HEK293 (cell line): ENCODE measurements around the gene SLC39A12.
"Not testable (repeated sequence)": the region's sequence is repeated elsewhere in the genome, so short reads cannot be mapped to it uniquely, and the experiment has no call there.

Experiments used
- CTCF ChIP-seq: fragments of 450-650 bp; formaldehyde crosslinking; IDR thresholded peaks from 2 replicates; pipeline ENCODE4 v1.5.1; 2016; ENCODE audit warnings: missing biosample characterization, missing genetic modification characterization
- GLI4 ChIP-seq: fragments of 450-650 bp; formaldehyde crosslinking; IDR thresholded peaks from 2 replicates; pipeline ENCODE4 v1.5.1; 2016; ENCODE audit warnings: missing biosample characterization, missing genetic modification characterization
- OVOL3 ChIP-seq: fragments of 450-650 bp; formaldehyde crosslinking; IDR thresholded peaks from 2 replicates; pipeline ENCODE4 v1.5.1; 2016; ENCODE audit warnings: missing biosample characterization, missing genetic modification characterization
- REST ChIP-seq: fragments of 450-650 bp; formaldehyde crosslinking; IDR thresholded peaks from 2 replicates; pipeline ENCODE4 v1.5.1; 2016; ENCODE audit warnings: missing biosample characterization, missing genetic modification characterization
- YY1 ChIP-seq: fragments of 450-650 bp; formaldehyde crosslinking; IDR thresholded peaks from 2 replicates; pipeline ENCODE4 v1.5.1; 2018; ENCODE audit warnings: missing biosample characterization, missing genetic modification characterization
- ZBTB1 ChIP-seq: fragments of 450-650 bp; formaldehyde crosslinking; IDR thresholded peaks from 2 replicates; pipeline ENCODE4 v1.5.1; 2016; ENCODE audit warnings: missing biosample characterization, missing genetic modification characterization
- ZNF16 ChIP-seq: fragments of 450-650 bp; formaldehyde crosslinking; IDR thresholded peaks from 2 replicates; pipeline ENCODE4 v1.5.1; 2016; ENCODE audit warnings: low read depth, missing biosample characterization, missing genetic modification characterization
- ZNF175 ChIP-seq: fragments of 450-650 bp; formaldehyde crosslinking; IDR thresholded peaks from 2 replicates; pipeline ENCODE4 v1.5.1; 2016; ENCODE audit warnings: missing biosample characterization, missing genetic modification characterization
- ZNF692 ChIP-seq: fragments of 450-650 bp; formaldehyde crosslinking; IDR thresholded peaks from 2 replicates; pipeline ENCODE4 v1.5.1; 2016; ENCODE audit warnings: missing biosample characterization, missing genetic modification characterization
- ZNF76 ChIP-seq: fragments of 450-650 bp; formaldehyde crosslinking; IDR thresholded peaks from 2 replicates; pipeline ENCODE4; 2016; ENCODE audit warnings: low read depth, missing biosample characterization, missing genetic modification characterization, borderline replicate concordance
- ZSCAN4 ChIP-seq: fragments of 450-650 bp; formaldehyde crosslinking; IDR thresholded peaks from 2 replicates; pipeline ENCODE4 v1.5.1; 2017; ENCODE audit warnings: missing biosample characterization, missing genetic modification characterization

GRCh38 chr10:17954372-17954771 is 2.7 kb downstream of the SLC39A12 start:
- TF ChIP-seq ZNF16 (tag by site-specific recombination); OVOL3 (tag by site-specific recombination); GLI4 (tag by site-specific recombination); CTCF (tag by site-specific recombination); ZNF175 (tag by site-specific recombination); ZBTB1; ZNF692 (tag by site-specific recombination); YY1 (tag by site-specific recombination); ZNF76 (tag by site-specific recombination); REST (tag by site-specific recombination); ZSCAN4: not testable (repeated sequence)
